ENCODE measurements around the gene TRPM3. TPM values are rescaled to one million over a fixed set of nuclear protein-coding genes. Genes with fewer than 3 reads are reported as not detected.
"Not testable (repeated sequence)": the region's sequence is repeated elsewhere in the genome, so short reads cannot be mapped to it uniquely, and the experiment has no call there.

TRPM3 gene
- polyA plus RNA-seq, 6 donors from 2014 or later = not detected

DNA sequence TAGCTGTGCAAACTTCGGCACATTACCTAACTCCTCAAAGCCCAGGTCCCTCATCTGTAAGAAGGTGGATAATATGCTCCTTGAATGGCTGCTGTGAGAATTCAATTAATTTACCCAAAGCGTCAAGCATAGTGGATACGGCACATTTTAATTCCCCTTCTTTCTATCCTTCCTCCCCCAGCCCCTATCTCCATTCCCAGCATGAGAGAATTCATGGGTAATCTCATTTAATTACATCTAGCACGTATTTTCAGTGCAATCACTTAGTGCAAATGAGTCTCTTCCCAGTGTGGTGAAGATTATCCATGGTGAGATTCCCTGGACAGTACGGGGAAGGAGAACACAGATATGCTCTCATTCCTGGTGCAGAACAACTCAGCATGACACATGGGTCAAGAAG, 145.6 kb downstream of the TRPM3 start:
- Mint-ChIP-seq H3K27me3 (no peaks in the 10 kb centered on the region), H3K4me1 (no peaks in the 10 kb centered on the region), H3K36me3 (no peaks in the 10 kb centered on the region), H3K27ac (no peak overlapping the region), H3K4me3 (no peak overlapping the region), H3K9me3 (peaks cover 0 to 4% (median 0%) of the 10 kb centered on the region in 7 donors)
- ATAC-seq (ENCODE audit: low read depth in 2 of 2) (no peak), DNase-seq (no peak)

GRCh38 chr9:70971723-70972122, 149.7 kb downstream of the TRPM3 start:
- DNase-seq = no peak
- Mint-ChIP-seq H3K27me3 (no peaks in the 10 kb centered on the region), H3K4me3 (no peak overlapping the region), H3K36me3 (no peaks in the 10 kb centered on the region), H3K27ac (no peak overlapping the region), H3K4me1 (no peaks in the 10 kb centered on the region), H3K9me3 (peaks cover 0 to 2% (median 0%) of the 10 kb centered on the region in 7 donors)
- no peak for ATAC-seq (ENCODE audit: low read depth in 2 of 2)

DNA sequence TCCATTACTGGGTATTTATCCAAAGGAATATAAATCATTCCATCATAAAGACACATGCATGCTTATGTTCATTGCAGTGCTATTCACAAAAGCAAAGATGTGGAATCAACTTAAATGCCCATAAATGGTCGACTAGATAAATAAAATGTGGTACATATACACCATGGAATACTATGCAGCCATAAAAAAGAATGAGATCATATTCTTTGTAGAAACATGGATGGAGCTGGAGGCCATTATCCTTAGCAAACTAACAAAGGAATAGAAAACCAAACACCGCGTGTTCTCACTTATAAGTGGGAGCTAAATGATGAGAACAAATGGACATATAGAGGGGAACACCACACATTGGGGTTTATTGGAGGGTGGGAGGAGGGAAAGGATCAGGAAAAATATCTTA, 155.0 kb downstream of the TRPM3 start:
- H3K27ac Mint-ChIP-seq; H3K4me3 Mint-ChIP-seq; H3K27me3 Mint-ChIP-seq; DNase-seq; H3K36me3 Mint-ChIP-seq; ATAC-seq (ENCODE audit: low read depth in 2 of 2); H3K9me3 Mint-ChIP-seq; H3K4me1 Mint-ChIP-seq: not testable (repeated sequence)

DNA sequence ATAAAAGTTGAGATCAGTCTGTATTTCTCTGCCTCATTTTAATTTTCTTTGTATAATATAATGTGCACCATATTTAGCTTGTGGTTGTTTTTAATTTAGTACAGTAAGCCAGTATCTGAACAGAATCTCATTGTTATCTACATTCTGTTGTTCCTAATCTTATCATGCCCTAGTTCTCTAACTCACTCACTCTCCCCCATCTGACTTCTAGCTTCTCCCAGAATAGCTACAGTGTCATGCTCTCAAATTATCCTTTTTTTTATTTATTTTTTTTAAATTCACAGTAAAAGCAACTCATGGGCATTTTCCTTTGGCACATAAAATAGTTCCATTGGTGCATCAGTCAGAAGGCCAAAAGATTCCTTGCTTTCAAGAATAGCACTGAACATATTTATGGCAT, 156.6 kb downstream of the TRPM3 start:
- Mint-ChIP-seq H3K4me1 (no peaks in the 10 kb centered on the region), H3K9me3 (peaks cover 0 to 3% (median 0%) of the 10 kb centered on the region in 7 donors), H3K27me3 (peaks cover 0 to 6% (median 0%) of the 10 kb centered on the region in 3 donors), H3K4me3 (no peak overlapping the region), H3K36me3 (no peaks in the 10 kb centered on the region), H3K27ac (no peak overlapping the region)
- no peak for DNase-seq
- ATAC-seq (ENCODE audit: low read depth in 2 of 2) = no peak

DNA sequence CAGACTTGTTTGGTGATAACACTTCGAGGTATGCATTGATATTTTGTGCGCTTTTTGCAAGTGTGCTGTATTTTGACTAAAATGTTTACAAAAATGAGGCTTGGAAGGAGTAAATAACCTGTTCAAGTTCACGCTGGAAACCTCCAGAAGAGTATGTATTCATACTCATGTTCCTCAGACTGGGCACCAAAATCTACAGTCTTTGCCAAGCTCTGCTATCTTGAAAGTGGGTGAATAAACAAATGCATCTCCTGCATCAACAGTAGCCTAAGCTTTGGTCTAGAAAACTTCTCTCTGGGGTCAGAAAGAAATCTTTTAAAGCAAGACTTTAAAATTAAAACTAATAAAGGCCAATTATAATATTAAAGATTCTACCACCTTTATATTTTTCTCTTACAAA, 157.9 kb downstream of the TRPM3 start:
- H3K27ac Mint-ChIP-seq = no peak overlapping the region
- no peak for ATAC-seq (ENCODE audit: low read depth in 2 of 2)
- H3K4me1 Mint-ChIP-seq = no peaks in the 10 kb centered on the region
- peaks cover 0 to 6% (median 0%) of the 10 kb centered on the region in 3 donors for H3K27me3 Mint-ChIP-seq
- peaks cover 0 to 3% (median 0%) of the 10 kb centered on the region in 7 donors for H3K9me3 Mint-ChIP-seq
- no peak for DNase-seq
- H3K36me3 Mint-ChIP-seq = no peaks in the 10 kb centered on the region
- H3K4me3 Mint-ChIP-seq = no peak overlapping the region

DNA sequence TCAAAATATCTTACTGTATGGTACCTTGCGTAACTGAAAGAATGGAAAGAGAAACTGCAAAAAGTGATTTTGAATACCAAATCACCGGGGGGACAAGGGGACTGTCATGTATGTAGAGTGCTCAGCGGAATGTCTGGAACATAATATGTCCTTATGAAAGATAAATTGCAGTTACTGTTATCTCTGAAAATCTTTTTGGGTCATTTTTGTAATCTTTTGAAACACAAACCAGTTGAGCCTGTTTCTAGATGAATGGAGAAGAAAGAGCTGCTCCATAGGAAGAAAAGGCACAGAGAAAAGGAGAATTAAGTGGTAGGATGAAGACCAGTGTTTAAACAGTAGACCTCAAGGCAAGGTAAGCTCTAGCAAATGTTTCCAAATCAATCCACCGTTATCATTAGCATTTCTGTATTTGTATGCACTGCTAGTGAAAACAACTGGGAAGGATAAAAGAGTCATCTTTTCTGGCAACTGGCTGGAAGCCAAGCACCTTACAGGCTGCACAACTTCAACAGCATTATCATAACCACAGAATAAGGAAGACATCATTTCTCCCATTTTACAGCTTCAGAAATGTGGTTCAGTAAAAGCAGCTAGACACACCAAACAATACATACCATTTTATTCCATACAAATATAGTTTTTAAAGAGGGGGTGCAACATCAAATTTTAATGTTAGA, 158.5 kb downstream of the TRPM3 start:
- H3K36me3 Mint-ChIP-seq = no peaks in the 10 kb centered on the region
- no peak for ATAC-seq (ENCODE audit: low read depth in 2 of 2)

DNA sequence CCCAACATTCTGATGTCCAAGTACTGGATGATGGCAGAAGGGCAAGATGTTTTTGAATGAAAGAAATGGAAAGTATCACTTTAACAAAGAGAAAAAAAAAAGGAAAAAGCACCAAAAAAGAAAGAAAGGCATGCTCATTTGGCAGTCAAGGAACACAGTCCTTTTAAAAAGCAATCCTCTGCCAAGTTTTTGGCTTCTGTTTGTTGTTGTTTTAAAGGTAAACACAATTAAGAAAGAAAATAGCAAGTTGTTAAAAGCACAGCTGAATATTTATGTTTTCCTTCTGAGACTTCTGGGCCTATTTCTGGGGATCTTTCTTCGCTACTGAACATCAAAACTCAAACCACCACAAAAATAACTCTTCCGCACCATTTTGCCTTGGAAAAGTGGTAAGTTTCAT, 162.1 kb downstream of the TRPM3 start:
- Mint-ChIP-seq H3K4me1 (no peaks in the 10 kb centered on the region), H3K4me3 (no peak overlapping the region)

More for the DNA sequence above, 158.5 kb downstream of the TRPM3 start:
- Mint-ChIP-seq H3K4me1 (no peaks in the 10 kb centered on the region), H3K4me3 (no peak overlapping the region), H3K9me3 (peaks cover 0 to 3% (median 0%) of the 10 kb centered on the region in 7 donors), H3K27me3 (peaks cover 0 to 6% (median 0%) of the 10 kb centered on the region in 3 donors), H3K27ac (no peak overlapping the region)
- DNase-seq = no peak

GRCh38 chr9:70954596-70955143, 166.8 kb downstream of the TRPM3 start:
- Mint-ChIP-seq H3K4me1 (no peaks in the 10 kb centered on the region), H3K9me3 (peaks cover 0 to 4% (median 0%) of the 10 kb centered on the region in 7 donors), H3K27me3 (no peaks in the 10 kb centered on the region), H3K4me3 (no peak overlapping the region), H3K27ac (no peak overlapping the region), H3K36me3 (no peaks in the 10 kb centered on the region)
- ATAC-seq (ENCODE audit: low read depth in 2 of 2) (no peak), DNase-seq (no peak)

More for the DNA sequence above, 162.1 kb downstream of the TRPM3 start:
- peaks cover 0 to 3% (median 0%) of the 10 kb centered on the region in 3 donors for H3K27me3 Mint-ChIP-seq
- peaks cover 0 to 4% (median 0%) of the 10 kb centered on the region in 7 donors for H3K9me3 Mint-ChIP-seq
- H3K27ac Mint-ChIP-seq = no peak overlapping the region
- no peak for DNase-seq
- no peaks in the 10 kb centered on the region for H3K36me3 Mint-ChIP-seq
- no peak for ATAC-seq (ENCODE audit: low read depth in 2 of 2)

GRCh38 chr9:70954126-70954525, 167.3 kb downstream of the TRPM3 start:
- Mint-ChIP-seq H3K4me1 (peaks cover 0 to 4% (median 0%) of the 10 kb centered on the region in 3 donors), H3K9me3 (peaks cover 0 to 4% (median 0%) of the 10 kb centered on the region in 7 donors), H3K27ac (no peak overlapping the region), H3K4me3 (no peak overlapping the region), H3K36me3 (no peaks in the 10 kb centered on the region), H3K27me3 (no peaks in the 10 kb centered on the region)
- DNase-seq (no peak), ATAC-seq (ENCODE audit: low read depth in 2 of 2) (no peak)

GRCh38 chr9:70951749-70952727, 169.4 kb downstream of the TRPM3 start:
- ATAC-seq (ENCODE audit: low read depth in 2 of 2) (no peak), DNase-seq (no peak)
- H3K36me3 Mint-ChIP-seq = no peaks in the 10 kb centered on the region
- peaks cover 0 to 4% (median 0%) of the 10 kb centered on the region in 7 donors for H3K9me3 Mint-ChIP-seq
- H3K27me3 Mint-ChIP-seq = no peaks in the 10 kb centered on the region
- no peak overlapping the region for H3K27ac Mint-ChIP-seq
- no peak overlapping the region for H3K4me3 Mint-ChIP-seq
- peaks cover 0 to 4% (median 0%) of the 10 kb centered on the region in 3 donors for H3K4me1 Mint-ChIP-seq

DNA sequence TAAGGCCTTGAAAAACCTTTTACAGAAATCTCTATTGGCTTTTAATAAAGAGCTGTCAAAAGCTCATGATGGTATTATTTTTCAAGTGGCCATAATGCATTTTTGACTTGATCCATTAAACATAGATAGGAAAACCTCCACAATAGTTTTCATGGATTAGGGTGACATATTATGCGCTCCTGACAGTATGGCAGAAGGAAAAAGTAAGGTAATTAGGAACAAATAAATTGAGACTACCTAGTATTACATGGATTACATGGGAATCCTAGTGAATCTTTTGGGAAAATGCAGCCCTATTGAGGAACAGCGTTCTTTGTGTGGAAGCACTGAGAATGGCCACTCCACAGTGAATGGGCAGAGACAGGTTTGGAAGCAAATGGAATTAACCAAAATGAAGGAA, 171.2 kb downstream of the TRPM3 start:
- Mint-ChIP-seq H3K4me3 (no peak overlapping the region), H3K36me3 (no peaks in the 10 kb centered on the region), H3K9me3 (peaks cover 0 to 4% (median 0%) of the 10 kb centered on the region in 7 donors), H3K27ac (no peak overlapping the region), H3K27me3 (peaks cover 0 to 5% (median 4%) of the 10 kb centered on the region in 3 donors), H3K4me1 (peaks cover 0 to 4% (median 0%) of the 10 kb centered on the region in 3 donors)
- no peak for DNase-seq
- ATAC-seq (ENCODE audit: low read depth in 2 of 2) = no peak

DNA sequence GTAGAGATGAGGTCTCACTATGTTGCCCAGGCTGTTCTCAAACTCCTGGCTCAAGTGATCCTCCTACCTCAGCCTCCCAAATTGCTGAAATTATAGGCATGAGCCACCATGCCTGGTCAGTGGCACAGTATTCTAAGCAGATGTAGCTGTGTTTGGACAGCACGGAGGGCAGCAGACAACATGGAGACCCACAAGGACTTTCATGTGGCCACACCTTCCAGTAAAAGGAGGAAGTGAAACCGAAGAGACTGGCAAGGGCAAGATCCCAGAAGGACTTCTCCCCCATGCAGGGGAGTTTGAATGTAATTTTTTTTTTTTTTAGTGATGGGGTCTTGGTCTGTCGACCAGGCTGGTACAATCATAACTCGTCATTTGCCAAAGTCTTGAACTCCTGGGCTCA, 172.2 kb downstream of the TRPM3 start:
- H3K36me3 Mint-ChIP-seq = no peaks in the 10 kb centered on the region
- H3K4me3 Mint-ChIP-seq = no peak overlapping the region
- no peak overlapping the region for H3K27ac Mint-ChIP-seq

GRCh38 chr9:70948744-70949143, 172.7 kb downstream of the TRPM3 start:
- Mint-ChIP-seq H3K4me1 (peaks cover 0 to 4% (median 0%) of the 10 kb centered on the region in 3 donors), H3K27ac (no peak overlapping the region), H3K36me3 (no peaks in the 10 kb centered on the region), H3K27me3 (peaks cover 0 to 8% (median 5%) of the 10 kb centered on the region in 3 donors), H3K4me3 (no peak overlapping the region), H3K9me3 (peaks cover 0 to 4% (median 0%) of the 10 kb centered on the region in 7 donors)
- ATAC-seq (ENCODE audit: low read depth in 2 of 2) (no peak), DNase-seq (no peak)

More for the DNA sequence above, 172.2 kb downstream of the TRPM3 start:
- peaks cover 0 to 7% (median 5%) of the 10 kb centered on the region in 3 donors for H3K27me3 Mint-ChIP-seq
- H3K9me3 Mint-ChIP-seq = peaks cover 0 to 4% (median 0%) of the 10 kb centered on the region in 7 donors
- ATAC-seq (ENCODE audit: low read depth in 2 of 2) = no peak
- no peak for DNase-seq
- peaks cover 0 to 4% (median 0%) of the 10 kb centered on the region in 3 donors for H3K4me1 Mint-ChIP-seq
